ENCODE results near the gene GRN.
"Not testable (repeated sequence)": the region's sequence is repeated elsewhere in the genome, so short reads cannot be mapped to it uniquely, and the experiment has no call there.

The GRN gene

DNA sequence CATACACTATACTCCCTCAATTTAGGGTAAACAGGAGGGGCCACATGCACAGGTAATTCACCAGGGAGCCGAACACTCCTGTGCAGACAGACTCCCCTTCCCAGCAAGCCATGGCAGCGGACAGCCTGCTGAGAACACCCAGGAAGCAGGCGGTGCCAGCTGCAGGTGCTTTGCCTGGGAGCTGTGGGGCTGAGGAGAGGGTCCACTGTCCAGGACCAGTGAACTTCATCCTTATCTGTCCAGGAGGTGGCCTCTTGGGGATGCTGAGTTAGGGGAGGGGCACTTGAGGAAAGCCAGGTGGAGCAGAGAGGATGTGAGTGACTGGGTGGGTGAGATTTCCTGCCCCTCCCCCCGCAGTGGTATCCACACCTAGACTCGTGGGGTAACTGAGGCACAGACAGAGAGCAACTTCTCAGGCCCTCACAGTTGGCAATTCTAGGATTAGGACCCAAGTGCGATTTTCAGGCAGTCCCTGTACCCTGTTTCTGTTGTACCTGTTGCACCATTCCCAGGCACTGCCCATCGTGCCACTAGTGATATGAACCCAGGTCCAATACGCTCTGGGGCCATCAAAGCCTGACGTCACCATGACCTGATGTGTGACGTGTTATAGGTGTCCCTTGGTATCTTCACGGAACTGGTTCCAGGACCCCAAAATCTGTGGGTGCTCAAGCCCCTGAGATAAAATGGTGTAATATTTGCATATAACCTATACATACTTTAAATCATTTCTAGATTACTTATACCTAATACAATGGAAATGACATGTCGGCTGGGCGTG, 1.2 kb downstream of the GRN start:
- DNase-seq, result no peak

DNA sequence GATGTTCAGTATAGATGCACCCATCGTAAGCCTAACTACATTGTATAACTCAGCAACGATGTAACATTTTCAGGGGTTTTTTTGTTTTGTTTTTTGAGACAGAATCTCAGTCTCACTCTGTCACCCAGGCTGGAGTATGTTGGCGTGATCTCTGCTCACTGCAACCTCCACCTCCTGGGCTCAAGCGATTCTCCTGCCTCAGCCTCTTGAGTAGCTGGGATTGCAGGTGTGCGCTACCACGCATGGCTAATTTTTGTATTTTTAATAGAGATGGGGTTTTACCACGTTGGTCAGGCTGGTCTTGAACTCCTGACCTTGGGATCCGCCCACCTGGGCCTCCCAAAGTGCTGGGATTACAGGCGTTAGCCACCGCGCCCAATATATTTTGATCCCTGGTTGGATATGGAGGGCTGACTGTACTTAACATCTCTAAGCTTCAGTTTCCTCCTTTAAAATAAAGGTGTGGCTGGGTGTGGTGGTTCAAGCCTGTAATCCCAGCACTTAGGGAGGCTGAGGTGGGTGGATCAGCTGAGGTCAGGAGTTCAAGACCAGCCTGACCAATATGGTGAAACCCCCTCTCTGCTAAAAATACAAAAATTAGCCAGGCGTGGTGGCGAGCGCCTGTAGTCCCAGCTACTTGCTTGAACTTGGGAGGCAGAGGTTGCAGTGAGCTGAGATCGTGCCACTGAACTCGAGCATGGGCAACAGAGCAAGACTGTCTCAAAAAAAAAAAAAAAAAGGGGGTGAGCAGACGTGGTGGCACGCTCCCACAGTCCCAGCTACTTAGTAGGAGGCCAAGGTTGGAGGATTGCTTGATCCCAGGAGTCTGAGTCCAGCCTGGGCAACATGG, 2.3 kb downstream of the GRN start:
- DNase-seq, result not testable (repeated sequence)

- DNase-seq, result no peak
Measured at GRCh38 chr17:44348234-44348987, 3.3 kb downstream of the GRN start.

DNA sequence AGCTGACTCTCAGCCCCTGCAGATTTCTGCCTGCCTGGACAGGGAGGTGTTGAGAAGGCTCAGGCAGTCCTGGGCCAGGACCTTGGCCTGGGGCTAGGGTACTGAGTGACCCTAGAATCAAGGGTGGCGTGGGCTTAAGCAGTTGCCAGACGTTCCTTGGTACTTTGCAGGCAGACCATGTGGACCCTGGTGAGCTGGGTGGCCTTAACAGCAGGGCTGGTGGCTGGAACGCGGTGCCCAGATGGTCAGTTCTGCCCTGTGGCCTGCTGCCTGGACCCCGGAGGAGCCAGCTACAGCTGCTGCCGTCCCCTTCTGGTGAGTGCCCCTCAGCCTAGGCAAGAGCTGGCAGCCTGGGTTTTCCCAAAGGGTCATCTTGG, 3.9 kb downstream of the GRN start:
- DNase-seq, result no peak

DNA sequence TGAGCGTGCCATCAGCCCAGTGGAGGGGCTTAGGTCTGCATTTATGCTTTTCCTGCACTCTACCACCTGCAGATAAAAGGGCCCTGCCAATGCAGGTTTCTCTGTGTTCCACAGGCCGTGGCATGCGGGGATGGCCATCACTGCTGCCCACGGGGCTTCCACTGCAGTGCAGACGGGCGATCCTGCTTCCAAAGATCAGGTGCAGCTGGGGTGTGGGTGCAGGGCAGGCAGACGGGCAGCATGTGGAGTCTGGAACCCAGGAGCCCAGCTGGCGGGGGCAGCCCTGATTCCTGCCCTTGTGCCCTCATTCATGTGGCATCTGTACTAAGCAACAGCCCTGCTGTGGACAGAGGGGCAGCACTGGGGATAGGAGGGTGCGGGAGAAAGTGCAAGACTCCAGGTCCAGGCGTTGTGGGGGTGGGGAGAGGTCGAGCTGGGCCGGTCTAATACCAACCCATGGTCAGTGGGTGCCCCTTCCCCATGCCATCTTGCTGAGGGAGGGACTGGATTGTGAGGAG, 4.5 kb downstream of the GRN start:
- DNase-seq, result no peak

- peak; percentile 53 for DNase-seq
Measured at GRCh38 chr17:44350733-44351226, 5.7 kb downstream of the GRN start.

DNA sequence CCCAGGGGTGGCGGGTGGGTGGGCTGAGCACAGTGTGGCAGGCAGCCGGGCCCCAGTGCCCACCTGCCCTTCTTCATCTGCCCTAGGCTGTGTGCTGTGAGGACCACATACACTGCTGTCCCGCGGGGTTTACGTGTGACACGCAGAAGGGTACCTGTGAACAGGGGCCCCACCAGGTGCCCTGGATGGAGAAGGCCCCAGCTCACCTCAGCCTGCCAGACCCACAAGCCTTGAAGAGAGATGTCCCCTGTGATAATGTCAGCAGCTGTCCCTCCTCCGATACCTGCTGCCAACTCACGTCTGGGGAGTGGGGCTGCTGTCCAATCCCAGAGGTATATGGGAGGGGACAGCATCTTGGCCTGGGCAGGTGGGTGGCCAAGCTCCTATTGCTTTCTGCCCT, 6.4 kb downstream of the GRN start:
- no peak for DNase-seq

DNA sequence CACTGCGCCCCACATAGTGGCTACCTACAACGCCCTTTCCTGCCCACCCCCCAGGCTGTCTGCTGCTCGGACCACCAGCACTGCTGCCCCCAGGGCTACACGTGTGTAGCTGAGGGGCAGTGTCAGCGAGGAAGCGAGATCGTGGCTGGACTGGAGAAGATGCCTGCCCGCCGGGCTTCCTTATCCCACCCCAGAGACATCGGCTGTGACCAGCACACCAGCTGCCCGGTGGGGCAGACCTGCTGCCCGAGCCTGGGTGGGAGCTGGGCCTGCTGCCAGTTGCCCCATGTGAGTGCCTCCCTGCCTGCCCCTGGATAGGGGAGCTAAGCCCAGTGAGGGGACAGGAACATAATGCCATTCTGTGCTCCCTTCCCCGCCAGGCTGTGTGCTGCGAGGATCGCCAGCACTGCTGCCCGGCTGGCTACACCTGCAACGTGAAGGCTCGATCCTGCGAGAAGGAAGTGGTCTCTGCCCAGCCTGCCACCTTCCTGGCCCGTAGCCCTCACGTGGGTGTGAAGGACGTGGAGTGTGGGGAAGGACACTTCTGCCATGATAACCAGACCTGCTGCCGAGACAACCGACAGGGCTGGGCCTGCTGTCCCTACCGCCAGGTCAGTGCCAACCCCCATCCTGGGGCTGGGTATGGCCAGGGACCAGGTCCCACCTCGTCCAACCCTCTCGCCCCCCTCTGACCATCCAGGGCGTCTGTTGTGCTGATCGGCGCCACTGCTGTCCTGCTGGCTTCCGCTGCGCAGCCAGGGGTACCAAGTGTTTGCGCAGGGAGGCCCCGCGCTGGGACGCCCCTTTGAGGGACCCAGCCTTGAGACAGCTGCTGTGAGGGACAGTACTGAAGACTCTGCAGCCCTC, 7.1 kb downstream of the GRN start:
- no peak for DNase-seq

DNA sequence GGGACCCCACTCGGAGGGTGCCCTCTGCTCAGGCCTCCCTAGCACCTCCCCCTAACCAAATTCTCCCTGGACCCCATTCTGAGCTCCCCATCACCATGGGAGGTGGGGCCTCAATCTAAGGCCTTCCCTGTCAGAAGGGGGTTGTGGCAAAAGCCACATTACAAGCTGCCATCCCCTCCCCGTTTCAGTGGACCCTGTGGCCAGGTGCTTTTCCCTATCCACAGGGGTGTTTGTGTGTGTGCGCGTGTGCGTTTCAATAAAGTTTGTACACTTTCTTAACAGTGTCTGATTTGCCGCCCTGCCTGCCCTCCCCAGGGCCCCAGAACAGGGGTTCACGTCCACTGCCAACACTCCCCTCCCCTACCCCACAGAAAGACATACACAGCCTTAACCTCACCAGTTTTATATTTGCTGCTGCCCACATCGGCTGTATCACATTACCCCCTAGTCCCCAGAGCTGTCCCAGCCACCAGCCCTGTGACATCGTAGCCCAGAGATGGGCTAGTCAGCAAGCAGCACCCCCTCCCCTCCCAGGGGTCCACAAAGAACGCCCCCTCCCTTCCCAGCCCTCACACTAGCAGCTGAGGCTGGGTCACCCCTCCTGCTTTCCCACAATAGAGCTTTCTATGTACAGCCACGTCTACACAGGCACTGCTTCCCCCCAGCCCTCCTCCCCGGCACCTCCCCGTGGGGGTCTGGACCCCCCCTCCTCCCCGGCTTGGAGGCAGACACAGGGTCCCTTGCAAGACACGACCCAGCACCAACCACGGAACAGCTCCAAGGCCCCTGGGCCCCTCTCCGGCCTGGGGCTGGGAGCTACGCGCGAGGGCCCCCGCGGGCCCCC, 7.9 kb downstream of the GRN start:
- DNase-seq, result no peak

- no peak for DNase-seq
Measured at GRCh38 chr17:44353672-44354331, 8.7 kb downstream of the GRN start.

DNA sequence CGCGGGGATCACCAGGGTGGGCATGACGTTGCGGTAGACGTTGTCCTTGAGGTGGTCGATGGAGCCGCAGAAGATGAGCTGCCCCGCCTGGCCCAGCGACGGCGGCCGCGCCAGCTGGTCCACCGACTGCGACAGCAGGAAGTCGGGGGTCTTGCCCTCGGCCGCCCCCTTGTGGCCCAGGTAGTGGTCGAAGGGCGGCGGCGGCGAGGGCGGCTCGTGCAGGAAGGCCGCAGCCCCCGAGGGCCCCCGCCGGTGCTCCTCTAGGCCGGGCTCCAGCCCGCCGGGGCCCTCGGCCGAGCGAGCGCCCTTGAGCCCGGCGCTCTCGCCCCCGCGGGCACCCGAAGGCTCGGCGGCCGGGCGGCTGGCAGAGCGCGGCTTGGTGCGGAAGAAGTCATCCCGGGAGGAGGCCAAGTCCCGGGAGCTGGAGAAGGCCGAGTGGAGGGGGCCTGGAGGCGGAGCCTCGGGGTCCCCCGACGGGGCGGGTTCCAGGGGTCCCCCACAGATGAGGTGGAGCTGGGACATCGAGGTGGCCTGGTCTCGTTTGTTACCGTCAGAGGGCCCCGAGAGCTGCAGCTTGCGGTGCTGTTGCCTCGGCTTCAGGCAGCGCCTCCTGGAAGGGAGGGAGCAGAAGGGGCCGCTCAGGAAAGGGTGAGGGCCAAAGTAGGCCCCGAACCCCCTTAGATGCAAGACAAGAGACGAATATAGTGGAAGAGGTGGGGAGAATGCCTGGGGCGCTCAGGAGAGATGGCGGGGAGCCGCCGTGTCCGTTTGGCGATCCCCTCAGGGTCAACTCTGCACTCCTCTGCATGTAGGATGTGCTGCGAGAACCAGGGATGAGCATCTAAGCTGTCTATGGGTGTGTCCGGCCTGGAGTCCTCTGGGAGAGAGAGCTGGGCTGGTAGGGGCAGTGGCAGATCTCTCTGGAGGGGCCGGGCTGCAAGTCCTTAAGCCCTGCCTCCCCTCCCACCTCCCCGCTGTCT, 9.8 kb downstream of the GRN start:
- no peak for DNase-seq

GRCh38 chr17:44355642-44356099, 10.6 kb downstream of the GRN start:
- no peak for DNase-seq

DNA sequence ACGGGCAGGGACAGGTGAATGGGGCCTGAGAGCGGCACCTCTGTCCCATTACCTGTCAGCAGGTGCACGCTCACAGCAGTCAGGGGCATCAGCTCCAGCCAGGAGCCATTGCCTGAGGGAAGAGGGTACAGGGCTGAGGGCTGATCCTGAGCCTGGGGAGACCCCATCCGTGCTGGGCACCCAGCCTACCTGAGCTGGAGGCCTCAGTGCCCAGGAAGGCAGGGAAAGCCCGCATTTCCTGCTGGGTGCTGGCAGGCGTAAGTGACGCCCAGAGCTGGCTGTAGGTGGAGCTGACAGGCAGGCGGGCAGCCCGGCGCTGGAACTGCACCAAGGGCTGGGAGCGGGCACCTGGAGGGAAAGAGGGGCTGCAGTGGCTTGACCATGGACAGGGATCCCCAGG, 11.1 kb downstream of the GRN start:
- no peak for DNase-seq

DNA sequence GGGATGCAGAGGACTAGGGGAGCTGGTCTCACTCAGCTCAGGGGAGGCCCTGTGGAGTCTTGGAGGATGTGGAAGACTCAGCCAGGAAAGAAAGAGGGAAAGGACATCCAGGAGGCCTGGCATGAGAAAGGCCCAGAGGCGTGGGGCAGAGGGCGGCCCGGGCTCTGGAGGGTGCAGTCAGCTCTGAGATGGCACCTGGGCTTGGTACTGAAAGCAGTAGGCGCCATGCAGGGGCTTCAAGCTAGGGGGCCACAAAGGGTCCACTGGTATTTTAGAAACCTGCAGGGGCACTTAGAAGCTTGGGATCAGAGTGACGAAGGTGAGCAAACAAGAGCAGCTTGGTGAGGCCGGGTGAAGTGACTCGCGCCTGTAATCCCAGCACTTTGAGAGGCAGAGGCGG, 13.0 kb downstream of the GRN start:
- DNase-seq, result no peak

GRCh38 chr17:44359006-44359405, 13.9 kb downstream of the GRN start:
- DNase-seq, result no peak

GRCh38 chr17:44359458-44360143, 14.5 kb downstream of the GRN start:
- no peak for DNase-seq

DNA sequence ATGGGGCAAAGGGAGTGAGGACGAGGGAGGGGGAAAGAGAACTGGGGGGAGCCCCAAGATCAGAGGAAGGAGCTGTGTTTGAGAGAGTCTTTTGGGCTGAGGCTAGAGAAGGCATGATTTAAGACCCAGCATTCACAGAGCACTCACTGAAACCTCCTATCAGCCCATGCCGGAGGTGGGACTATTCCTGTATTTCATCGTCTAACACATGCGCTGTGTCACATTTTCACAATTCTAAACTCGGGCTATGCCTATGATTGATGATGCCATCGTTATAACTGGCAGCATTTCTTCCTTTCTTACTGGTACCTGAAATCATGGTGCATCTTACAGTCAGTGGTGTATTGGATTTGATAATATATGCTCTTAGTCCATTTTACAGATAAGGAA, 15.0 kb downstream of the GRN start:
- DNase-seq, result no peak

DNA sequence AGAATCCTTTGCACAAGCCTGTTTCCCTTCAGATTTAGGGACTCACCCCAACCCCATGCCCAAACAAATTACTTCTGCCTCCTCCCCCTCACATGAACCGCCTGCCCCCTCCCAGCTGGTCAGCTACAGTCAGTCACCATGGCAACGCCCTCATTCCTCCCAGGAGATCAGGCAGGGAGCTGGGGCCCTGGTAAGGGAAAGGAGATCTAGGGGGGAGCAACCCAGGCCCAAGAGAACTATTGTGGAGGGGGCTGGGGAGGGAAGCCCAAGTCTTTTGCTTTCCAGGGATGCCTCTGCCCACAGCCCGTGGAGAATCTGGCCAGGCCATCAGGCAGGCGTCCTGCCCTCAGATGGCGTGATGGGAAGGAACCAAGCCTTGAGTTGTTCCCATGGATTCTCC, 15.7 kb downstream of the GRN start:
- DNase-seq, result peak; percentile 48

All from fibroblast of skin of scalp (primary cell).